ENCODE measurements around the gene YAP1. TPM values are rescaled to one million over a fixed set of nuclear protein-coding genes. Genes with fewer than 3 reads are reported as not detected.

The YAP1 gene
- polyA plus RNA-seq, 2 of the 4 experiments (the other 2 are of a cell fraction), result 40.4 to 48.0 TPM

GRCh38 chr11:102168481-102168880, 58.2 kb downstream of the YAP1 start:
- WGBS (ENCODE audit: missing lambda C conversion rate), result 18% methylated on average over 1 of the region's 1 CpG
- Histone ChIP-seq H3K4me3 (no peak overlapping the region), H3K9me3 (no peaks in the 10 kb centered on the region), H3K4me2 (peak overlapping the region; percentile 31; the same call in 1 of the 3 replicates), H3K4me1 (peaks cover 41% of the 10 kb centered on the region), H3K27ac (no peak overlapping the region; a peak in 1 of 6 replicates)
- ChIA-PET CTCF (interaction anchor here (0.8 kb wide), 1 partner anchor 29 kb away, joined by 3 read pairs; no protein-coding TSS in a partner anchor), POLR2A (no interaction called here)
- FAIRE-seq (no peak), ATAC-seq (peak in 1 of 2 experiments; percentile 56; a peak in 1 of 6 replicates), DNase-seq (ENCODE audit: low read depth in 1 of 2, low spot score in 1 of 2) (no peak)
- TF ChIP-seq CTCF (IDR thresholded peaks at IDR 0.05), result no peak
- TF ChIP-seq RAD21 (conservative IDR thresholded peaks at IDR 0.05 in 1 of 2, IDR thresholded peaks at IDR 0.05 in 1 of 2), result no peak
- TF ChIP-seq NR3C1 (IDR thresholded peaks at IDR 0.05), result no peak
- TF ChIP-seq MAZ (IDR thresholded peaks at IDR 0.05; ENCODE audit: borderline replicate concordance, low read depth, low read length), result no peak
- TF ChIP-seq RCOR1 (IDR thresholded peaks at IDR 0.05; ENCODE audit: low read depth, low read length), result no peak
- TF ChIP-seq PHF8 (IDR thresholded peaks at IDR 0.05; ENCODE audit: borderline replicate concordance, low read depth), result no peak
- TF ChIP-seq KDM5A (IDR thresholded peaks at IDR 0.05), result no peak
- no peak for TF ChIP-seq NPAS2 (CRISPR knock-in tag; IDR thresholded peaks at IDR 0.05; ENCODE audit: borderline replicate concordance)
- no peak for TF ChIP-seq CHD4 (IDR thresholded peaks at IDR 0.05; ENCODE audit: borderline replicate concordance)
- no peak for TF ChIP-seq REST (IDR thresholded peaks at IDR 0.05)
- TF ChIP-seq RFX5 (IDR thresholded peaks at IDR 0.05), result no peak

- ChIA-PET CTCF (no interaction called here), POLR2A (no interaction called here)
- FAIRE-seq, result no peak
- DNase-seq (ENCODE audit: low read depth in 1 of 2, low spot score in 1 of 2), result no peak
- H3K4me1 ChIP-seq, result peaks cover 41% of the 10 kb centered on the region
- TF ChIP-seq FOSL2 (IDR thresholded peaks at IDR 0.05) (no peak), FOSL2 (CRISPR knock-in tag; IDR thresholded peaks at IDR 0.05) (peak; percentile 58), EHF (CRISPR knock-in tag; IDR thresholded peaks at IDR 0.05) (no peak)
- peak overlapping the region in 1 of 2 experiments; percentile 39; a peak in 4 of 6 replicates for H3K27ac ChIP-seq
- peak overlapping the region; percentile 76 for H3K4me2 ChIP-seq
- peak in 1 of 2 experiments; percentile 30; a peak in 1 of 6 replicates for ATAC-seq
- peak overlapping the region; percentile 26; the same call in 1 of the 3 replicates for H3K4me3 ChIP-seq
- H3K9me3 ChIP-seq, result no peaks in the 10 kb centered on the region
These were observed 60.9 kb downstream of the YAP1 start for GRCh38 chr11:102171101-102171500.

- ChIA-PET CTCF (interaction anchor here (0.9 kb wide), 1 partner anchor 18 kb away, joined by 5 read pairs; no protein-coding TSS in a partner anchor), POLR2A (interaction anchor here (0.6 kb wide), 1 partner anchor 47 kb away, joined by 4 read pairs; no protein-coding TSS in a partner anchor)
- WGBS (ENCODE audit: missing lambda C conversion rate), result 58% methylated on average over 5 of the region's 6 CpGs
- no peaks in the 10 kb centered on the region for H3K9me3 ChIP-seq
- peak overlapping the region; percentile 76; the same call in 2 of the 3 replicates for H3K4me2 ChIP-seq
- ATAC-seq (peak in 1 of 2 experiments; percentile 42; a peak in 1 of 6 replicates), FAIRE-seq (no peak), DNase-seq (ENCODE audit: low read depth in 1 of 2, low spot score in 1 of 2) (no peak)
- peak overlapping the region; percentile 45 to 70; a peak in 4 of 6 replicates for H3K27ac ChIP-seq
- no peak overlapping the region for H3K4me3 ChIP-seq
- H3K4me1 ChIP-seq, result peaks cover 48% of the 10 kb centered on the region
- TF ChIP-seq CEBPB (IDR thresholded peaks at IDR 0.05) (no peak), KDM5A (IDR thresholded peaks at IDR 0.05) (no peak), REST (IDR thresholded peaks at IDR 0.05) (no peak), CTCF (IDR thresholded peaks at IDR 0.05) (no peak), ELK1 (IDR thresholded peaks at IDR 0.05; ENCODE audit: low read depth, low read length) (no peak), HOXB13 (CRISPR knock-in tag; IDR thresholded peaks at IDR 0.05; ENCODE audit: low read depth) (no peak), GATA3 (IDR thresholded peaks at IDR 0.05; ENCODE audit: borderline replicate concordance) (no peak)
These were observed 62.0 kb downstream of the YAP1 start for GRCh38 chr11:102172127-102172848.
